Measurements from ENCODE around the gene OR7G1.

GRCh38 chr19:9076901-9077300, 38.7 kb downstream of the OR7G1 start:
- no peak for TF ChIP-seq ZFX (IDR thresholded peaks at IDR 0.05; ENCODE audit: borderline replicate concordance)
- TF ChIP-seq CTCF (IDR thresholded peaks at IDR 0.05), result no peak

Measured in 22Rv1 (cell line).